ENCODE measurements around the gene KCTD11. TPM values are rescaled to one million over a fixed set of nuclear protein-coding genes. Genes with fewer than 3 reads are reported as not detected.

KCTD11 gene
- total and polyA plus RNA-seq, 2 of the 13 experiments (the other 11 are each of a cell fraction or from before 2014, with no cell fraction given): 1.6 to 2.6 TPM

DNA sequence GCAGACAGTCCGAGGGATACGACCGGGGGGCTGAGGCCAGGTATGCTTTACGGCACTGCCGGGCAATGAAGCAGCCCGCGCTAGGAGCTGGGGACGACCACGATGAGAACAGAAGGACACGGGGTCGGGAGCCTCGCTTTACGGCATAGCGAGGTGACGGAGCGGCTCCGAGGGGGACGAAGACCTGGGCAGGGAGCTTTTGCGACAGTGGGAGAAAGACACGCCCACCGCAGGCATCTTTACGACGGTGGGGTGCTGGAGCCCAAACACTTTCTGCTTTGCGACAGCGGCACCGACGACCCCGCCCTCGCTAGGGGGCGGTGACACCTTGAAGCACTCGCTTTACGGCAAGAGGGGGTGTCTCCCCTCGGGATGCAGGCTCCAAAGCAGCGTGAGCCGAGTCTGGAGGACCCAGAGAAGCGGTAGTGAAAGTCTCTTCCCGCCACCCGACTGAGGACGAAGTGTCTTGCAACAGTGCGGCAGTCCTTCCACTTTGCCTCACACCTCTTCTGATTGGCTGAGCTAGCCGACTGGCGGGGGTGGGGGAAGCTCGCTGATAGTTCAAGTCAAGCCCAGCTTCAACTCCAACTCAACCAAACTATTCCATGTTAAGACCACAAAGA is 22.5 kb upstream of the KCTD11 start (continued):
- TF ChIP-seq, protein P1, sequence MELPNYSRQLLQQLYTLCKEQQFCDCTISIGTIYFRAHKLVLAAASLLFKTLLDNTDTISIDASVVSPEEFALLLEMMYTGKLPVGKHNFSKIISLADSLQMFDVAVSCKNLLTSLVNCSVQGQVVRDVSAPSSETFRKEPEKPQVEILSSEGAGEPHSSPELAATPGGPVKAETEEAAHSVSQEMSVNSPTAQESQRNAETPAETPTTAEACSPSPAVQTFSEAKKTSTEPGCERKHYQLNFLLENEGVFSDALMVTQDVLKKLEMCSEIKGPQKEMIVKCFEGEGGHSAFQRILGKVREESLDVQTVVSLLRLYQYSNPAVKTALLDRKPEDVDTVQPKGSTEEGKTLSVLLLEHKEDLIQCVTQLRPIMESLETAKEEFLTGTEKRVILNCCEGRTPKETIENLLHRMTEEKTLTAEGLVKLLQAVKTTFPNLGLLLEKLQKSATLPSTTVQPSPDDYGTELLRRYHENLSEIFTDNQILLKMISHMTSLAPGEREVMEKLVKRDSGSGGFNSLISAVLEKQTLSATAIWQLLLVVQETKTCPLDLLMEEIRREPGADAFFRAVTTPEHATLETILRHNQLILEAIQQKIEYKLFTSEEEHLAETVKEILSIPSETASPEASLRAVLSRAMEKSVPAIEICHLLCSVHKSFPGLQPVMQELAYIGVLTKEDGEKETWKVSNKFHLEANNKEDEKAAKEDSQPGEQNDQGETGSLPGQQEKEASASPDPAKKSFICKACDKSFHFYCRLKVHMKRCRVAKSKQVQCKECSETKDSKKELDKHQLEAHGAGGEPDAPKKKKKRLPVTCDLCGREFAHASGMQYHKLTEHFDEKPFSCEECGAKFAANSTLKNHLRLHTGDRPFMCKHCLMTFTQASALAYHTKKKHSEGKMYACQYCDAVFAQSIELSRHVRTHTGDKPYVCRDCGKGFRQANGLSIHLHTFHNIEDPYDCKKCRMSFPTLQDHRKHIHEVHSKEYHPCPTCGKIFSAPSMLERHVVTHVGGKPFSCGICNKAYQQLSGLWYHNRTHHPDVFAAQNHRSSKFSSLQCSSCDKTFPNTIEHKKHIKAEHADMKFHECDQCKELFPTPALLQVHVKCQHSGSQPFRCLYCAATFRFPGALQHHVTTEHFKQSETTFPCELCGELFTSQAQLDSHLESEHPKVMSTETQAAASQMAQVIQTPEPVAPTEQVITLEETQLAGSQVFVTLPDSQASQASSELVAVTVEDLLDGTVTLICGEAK (IDR thresholded peaks at IDR 0.05): no peak
- TF ChIP-seq, protein P1 (CRISPR knock-in tag; IDR thresholded peaks at IDR 0.05): no peak; the same call in 1 of the 2 replicates
- peak; percentile 66 for TF ChIP-seq FOXK1 (CRISPR knock-in tag; IDR thresholded peaks at IDR 0.05; ENCODE audit: borderline replicate concordance, low read depth)
- TF ChIP-seq, protein P2, sequence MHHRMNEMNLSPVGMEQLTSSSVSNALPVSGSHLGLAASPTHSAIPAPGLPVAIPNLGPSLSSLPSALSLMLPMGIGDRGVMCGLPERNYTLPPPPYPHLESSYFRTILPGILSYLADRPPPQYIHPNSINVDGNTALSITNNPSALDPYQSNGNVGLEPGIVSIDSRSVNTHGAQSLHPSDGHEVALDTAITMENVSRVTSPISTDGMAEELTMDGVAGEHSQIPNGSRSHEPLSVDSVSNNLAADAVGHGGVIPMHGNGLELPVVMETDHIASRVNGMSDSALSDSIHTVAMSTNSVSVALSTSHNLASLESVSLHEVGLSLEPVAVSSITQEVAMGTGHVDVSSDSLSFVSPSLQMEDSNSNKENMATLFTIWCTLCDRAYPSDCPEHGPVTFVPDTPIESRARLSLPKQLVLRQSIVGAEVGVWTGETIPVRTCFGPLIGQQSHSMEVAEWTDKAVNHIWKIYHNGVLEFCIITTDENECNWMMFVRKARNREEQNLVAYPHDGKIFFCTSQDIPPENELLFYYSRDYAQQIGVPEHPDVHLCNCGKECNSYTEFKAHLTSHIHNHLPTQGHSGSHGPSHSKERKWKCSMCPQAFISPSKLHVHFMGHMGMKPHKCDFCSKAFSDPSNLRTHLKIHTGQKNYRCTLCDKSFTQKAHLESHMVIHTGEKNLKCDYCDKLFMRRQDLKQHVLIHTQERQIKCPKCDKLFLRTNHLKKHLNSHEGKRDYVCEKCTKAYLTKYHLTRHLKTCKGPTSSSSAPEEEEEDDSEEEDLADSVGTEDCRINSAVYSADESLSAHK (CRISPR knock-in tag; IDR thresholded peaks at IDR 0.05; ENCODE audit: borderline replicate concordance): no peak
- no peak for TF ChIP-seq MBNL3 (CRISPR knock-in tag; conservative IDR thresholded peaks at IDR 0.05)
- no peak for TF ChIP-seq ZSCAN21 (CRISPR knock-in tag; IDR thresholded peaks at IDR 0.05; ENCODE audit: borderline replicate concordance)
- TF ChIP-seq, protein P3, sequence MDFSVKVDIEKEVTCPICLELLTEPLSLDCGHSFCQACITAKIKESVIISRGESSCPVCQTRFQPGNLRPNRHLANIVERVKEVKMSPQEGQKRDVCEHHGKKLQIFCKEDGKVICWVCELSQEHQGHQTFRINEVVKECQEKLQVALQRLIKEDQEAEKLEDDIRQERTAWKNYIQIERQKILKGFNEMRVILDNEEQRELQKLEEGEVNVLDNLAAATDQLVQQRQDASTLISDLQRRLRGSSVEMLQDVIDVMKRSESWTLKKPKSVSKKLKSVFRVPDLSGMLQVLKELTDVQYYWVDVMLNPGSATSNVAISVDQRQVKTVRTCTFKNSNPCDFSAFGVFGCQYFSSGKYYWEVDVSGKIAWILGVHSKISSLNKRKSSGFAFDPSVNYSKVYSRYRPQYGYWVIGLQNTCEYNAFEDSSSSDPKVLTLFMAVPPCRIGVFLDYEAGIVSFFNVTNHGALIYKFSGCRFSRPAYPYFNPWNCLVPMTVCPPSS (IDR thresholded peaks at IDR 0.05): no peak
- peak; percentile 33; the same call in 1 of the 2 replicates for TF ChIP-seq ZNF501 (CRISPR knock-in tag; IDR thresholded peaks at IDR 0.05)
- TF ChIP-seq ZNF598 (CRISPR knock-in tag; IDR thresholded peaks at IDR 0.05; ENCODE audit: borderline replicate concordance): no peak
- TF ChIP-seq ZNF160 (CRISPR knock-in tag; IDR thresholded peaks at IDR 0.05): peak; percentile 37; the same call in 1 of the 2 replicates
- no peak; the same call in 1 of the 2 replicates for TF ChIP-seq MTA1 (CRISPR knock-in tag; IDR thresholded peaks at IDR 0.05; ENCODE audit: borderline replicate concordance)
- TF ChIP-seq FOSL2 (CRISPR knock-in tag; IDR thresholded peaks at IDR 0.05): peak; percentile 34; the same call in 1 of the 2 replicates
- no peak for TF ChIP-seq ELF3 (CRISPR knock-in tag; IDR thresholded peaks at IDR 0.05)
